ENCODE measurements around the gene PRUNE2.

PRUNE2 gene

GRCh38 chr9:76575761-76576160, 330.2 kb downstream of the PRUNE2 start:
- Histone ChIP-seq H3K9me3 (ENCODE audit: control insufficient read depth, insufficient read depth, low read length) (no peaks in the 10 kb centered on the region), H3K27ac (ENCODE audit: low read depth, low read length) (peak overlapping the region; percentile 90), H3K36me3 (ENCODE audit: control insufficient read depth, low read length) (no peaks in the 10 kb centered on the region), H3K79me2 (ENCODE audit: control insufficient read depth, low read length) (no peaks in the 10 kb centered on the region), H3K4me1 (ENCODE audit: control insufficient read depth, low read length) (peaks cover 93% of the 10 kb centered on the region), H3F3A (ENCODE audit: control insufficient read depth, insufficient read depth) (peaks cover 45% of the 10 kb centered on the region), H3K4me2 (ENCODE audit: low read length) (peak overlapping the region; percentile 69), H3K9me2 (replicated peaks; ENCODE audit: control insufficient read depth, low read length) (no peaks in the 10 kb centered on the region), H3K4me3 (ENCODE audit: low read length) (peak overlapping the region; percentile 21; the same call in 1 of the 2 replicates), H4K20me1 (ENCODE audit: control insufficient read depth, insufficient read depth, low read depth, low read length) (no peaks in the 10 kb centered on the region), H3K27me3 (ENCODE audit: control insufficient read depth, low read length) (no peaks in the 10 kb centered on the region)
- TF ChIP-seq EZH2phosphoT487 (IDR thresholded peaks at IDR 0.05; ENCODE audit: borderline replicate concordance, low read length) (no peak), CTCF (IDR thresholded peaks at IDR 0.05; ENCODE audit: low read depth, low read length, poor library complexity, severe bottlenecking) (no peak)

GRCh38 chr9:76573905-76574760, 331.8 kb downstream of the PRUNE2 start:
- H3K27ac ChIP-seq (ENCODE audit: low read depth, low read length) = peak overlapping the region; percentile 13; the same call in 1 of the 2 replicates
- no peaks in the 10 kb centered on the region for H3K27me3 ChIP-seq (ENCODE audit: control insufficient read depth, low read length)
- H3K4me3 ChIP-seq (ENCODE audit: low read length) = no peak overlapping the region
- peaks cover 85% of the 10 kb centered on the region for H3K4me1 ChIP-seq (ENCODE audit: control insufficient read depth, low read length)
- H4K20me1 ChIP-seq (ENCODE audit: control insufficient read depth, insufficient read depth, low read depth, low read length) = no peaks in the 10 kb centered on the region
- no peaks in the 10 kb centered on the region for H3K9me2 ChIP-seq (replicated peaks; ENCODE audit: control insufficient read depth, low read length)
- no peak for TF ChIP-seq EZH2phosphoT487 (IDR thresholded peaks at IDR 0.05; ENCODE audit: borderline replicate concordance, low read length)
- peak; percentile 16 for TF ChIP-seq CTCF (IDR thresholded peaks at IDR 0.05; ENCODE audit: low read depth, low read length, poor library complexity, severe bottlenecking)
- H3K36me3 ChIP-seq (ENCODE audit: control insufficient read depth, low read length) = no peaks in the 10 kb centered on the region
- H3K4me2 ChIP-seq (ENCODE audit: low read length) = 0 out of 2 replicates have a peak overlapping the region, but pooled peaks have one; percentile 13
- no peaks in the 10 kb centered on the region for H3K79me2 ChIP-seq (ENCODE audit: control insufficient read depth, low read length)
- H3K9me3 ChIP-seq (ENCODE audit: control insufficient read depth, insufficient read depth, low read length) = no peaks in the 10 kb centered on the region
- peaks cover 35% of the 10 kb centered on the region for H3F3A ChIP-seq (ENCODE audit: control insufficient read depth, insufficient read depth)

GRCh38 chr9:76573408-76573807, 332.5 kb downstream of the PRUNE2 start:
- peaks cover 78% of the 10 kb centered on the region for H3K4me1 ChIP-seq (ENCODE audit: control insufficient read depth, low read length)
- H3K79me2 ChIP-seq (ENCODE audit: control insufficient read depth, low read length) = no peaks in the 10 kb centered on the region
- no peaks in the 10 kb centered on the region for H3K36me3 ChIP-seq (ENCODE audit: control insufficient read depth, low read length)
- H3K9me2 ChIP-seq (replicated peaks; ENCODE audit: control insufficient read depth, low read length) = no peaks in the 10 kb centered on the region
- H3K9me3 ChIP-seq (ENCODE audit: control insufficient read depth, insufficient read depth, low read length) = no peaks in the 10 kb centered on the region
- H3K4me3 ChIP-seq (ENCODE audit: low read length) = no peak overlapping the region
- TF ChIP-seq CTCF (IDR thresholded peaks at IDR 0.05; ENCODE audit: low read depth, low read length, poor library complexity, severe bottlenecking) (no peak), EZH2phosphoT487 (IDR thresholded peaks at IDR 0.05; ENCODE audit: borderline replicate concordance, low read length) (no peak)
- H3K27me3 ChIP-seq (ENCODE audit: control insufficient read depth, low read length) = no peaks in the 10 kb centered on the region
- H3F3A ChIP-seq (ENCODE audit: control insufficient read depth, insufficient read depth) = peaks cover 32% of the 10 kb centered on the region
- no peak overlapping the region for H3K4me2 ChIP-seq (ENCODE audit: low read length)
- H4K20me1 ChIP-seq (ENCODE audit: control insufficient read depth, insufficient read depth, low read depth, low read length) = no peaks in the 10 kb centered on the region
- H3K27ac ChIP-seq (ENCODE audit: low read depth, low read length) = no peak overlapping the region
